Measurements from ENCODE around the gene GRIK3.

GRIK3 gene

GRCh38 chr1:36975642-36976041 is 58.7 kb downstream of the GRIK3 start:
- DNase-seq = no peak

- DNase-seq = no peak
Observed at GRCh38 chr1:36973056-36973455, 61.3 kb downstream of the GRIK3 start.

GRCh38 chr1:36971852-36972618 is 62.3 kb downstream of the GRIK3 start:
- DNase-seq = no peak

DNA sequence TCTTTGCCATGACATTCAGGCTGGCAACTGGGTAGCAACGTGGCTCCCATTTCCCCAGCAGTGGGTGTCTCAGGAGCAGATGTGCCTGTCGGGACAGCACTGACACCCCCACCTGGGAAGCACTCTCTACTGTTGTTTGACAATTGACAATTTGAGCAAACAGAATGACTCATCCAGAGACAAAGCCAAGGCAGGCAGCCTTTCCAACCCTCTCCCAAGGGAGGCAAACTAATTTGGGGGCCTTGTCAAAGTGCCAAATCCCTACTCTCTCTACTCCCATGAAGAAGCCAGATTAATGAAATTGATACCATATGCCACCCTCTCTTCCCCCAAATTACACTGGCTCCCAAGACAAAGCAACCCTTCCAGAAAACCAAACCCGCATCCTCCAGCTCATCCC is 65.6 kb downstream of the GRIK3 start:
- DNase-seq = peak; percentile 53

DNA sequence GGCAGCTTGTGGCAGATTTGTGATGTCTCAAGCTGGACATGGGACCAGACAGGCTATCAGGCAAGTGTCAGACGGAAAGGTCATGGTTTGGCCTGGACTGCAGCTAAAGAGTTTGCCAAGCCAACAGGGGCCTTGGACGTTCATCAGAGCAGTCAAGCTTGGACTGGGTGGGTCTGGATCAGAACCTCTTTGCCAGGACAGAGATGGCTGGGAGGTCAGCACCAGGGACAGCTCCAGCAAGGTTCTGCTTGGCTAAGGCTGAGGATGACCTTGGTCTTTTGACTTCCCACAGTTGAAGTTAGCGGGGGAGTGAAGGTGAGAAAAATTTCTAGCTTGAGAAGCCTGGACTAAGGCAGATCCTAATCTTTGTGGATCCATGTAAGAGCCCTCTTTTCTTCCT is 68.1 kb downstream of the GRIK3 start:
- DNase-seq = no peak

DNA sequence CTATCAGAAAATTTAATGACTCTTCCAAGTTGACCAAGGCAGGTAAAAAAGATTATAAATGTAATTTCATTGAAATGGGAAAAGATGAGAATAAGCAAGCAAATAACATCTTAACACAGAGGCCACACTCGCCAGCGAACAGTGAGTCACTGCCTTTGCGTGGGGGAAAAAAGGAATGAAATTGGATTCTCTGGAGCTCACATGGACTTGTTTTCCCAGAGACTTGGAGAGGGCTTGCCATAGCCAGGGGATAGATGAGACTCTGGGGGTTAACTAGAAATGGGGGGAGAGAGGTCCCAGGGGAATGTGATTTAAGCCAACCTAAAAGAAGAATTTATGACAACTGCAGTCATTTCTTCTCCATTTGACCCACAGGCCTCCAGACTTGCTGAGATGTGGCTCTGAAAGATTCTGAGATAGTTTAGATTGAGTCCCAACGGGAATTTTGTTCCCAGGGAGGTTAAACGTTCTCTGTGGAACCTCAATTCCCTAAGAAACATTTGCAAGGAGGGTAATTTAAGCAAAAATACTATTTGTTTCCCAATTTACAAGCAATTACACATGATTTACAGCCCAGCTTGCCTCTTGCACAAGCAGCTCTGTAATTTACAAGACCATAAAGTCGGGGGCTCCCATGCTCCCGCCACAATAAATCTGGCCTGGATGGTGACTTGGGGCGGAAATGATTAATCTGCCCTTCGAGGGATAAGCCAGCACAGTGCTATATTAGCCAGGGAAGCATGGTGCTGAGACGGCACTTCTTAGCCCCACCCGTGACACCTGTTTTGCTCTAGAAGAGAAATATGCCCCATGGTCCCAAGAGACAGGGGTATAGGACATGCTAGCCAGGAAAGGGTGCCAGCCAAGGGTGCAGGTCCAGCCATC is 68.8 kb downstream of the GRIK3 start:
- DNase-seq = no peak

DNA sequence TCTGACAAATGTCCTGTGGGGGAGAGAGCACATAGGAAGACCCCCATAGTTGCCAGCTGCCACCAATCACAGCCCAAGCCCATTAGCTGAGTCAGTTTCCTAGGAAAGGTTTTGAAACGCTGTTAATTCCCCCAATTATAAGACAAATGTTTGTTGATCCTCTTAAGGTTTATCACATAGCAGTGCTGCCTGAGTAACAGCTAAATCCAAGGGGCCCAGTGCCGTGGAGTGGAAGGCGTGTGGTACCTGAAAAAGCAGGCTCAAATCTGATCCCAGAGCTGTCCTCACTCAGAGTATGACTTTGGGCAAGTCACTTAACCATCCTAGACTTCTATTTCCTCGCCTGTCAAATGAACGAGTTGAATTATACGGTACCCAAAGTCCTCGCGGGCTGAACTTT is 69.5 kb downstream of the GRIK3 start:
- no peak for DNase-seq

DNA sequence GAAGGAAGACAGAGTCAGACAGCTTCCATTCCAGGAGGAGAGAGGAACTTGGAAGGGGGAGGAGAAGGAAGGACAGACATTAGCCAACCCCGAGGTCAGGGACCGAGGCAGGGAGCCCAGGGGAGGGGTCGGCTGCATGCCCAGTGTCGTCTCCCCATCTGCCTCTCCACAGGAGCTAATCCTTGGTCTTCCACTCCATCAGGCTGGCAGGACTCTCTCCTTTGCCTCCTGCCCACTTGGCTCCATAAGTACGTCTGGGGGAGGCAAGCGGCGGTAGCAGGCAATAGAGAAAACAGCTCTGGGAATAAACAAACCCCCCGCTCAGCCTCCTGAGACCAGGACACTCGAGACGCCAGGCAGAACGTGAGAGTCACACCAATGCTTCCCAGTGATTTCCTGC is 71.3 kb downstream of the GRIK3 start:
- no peak for DNase-seq

DNA sequence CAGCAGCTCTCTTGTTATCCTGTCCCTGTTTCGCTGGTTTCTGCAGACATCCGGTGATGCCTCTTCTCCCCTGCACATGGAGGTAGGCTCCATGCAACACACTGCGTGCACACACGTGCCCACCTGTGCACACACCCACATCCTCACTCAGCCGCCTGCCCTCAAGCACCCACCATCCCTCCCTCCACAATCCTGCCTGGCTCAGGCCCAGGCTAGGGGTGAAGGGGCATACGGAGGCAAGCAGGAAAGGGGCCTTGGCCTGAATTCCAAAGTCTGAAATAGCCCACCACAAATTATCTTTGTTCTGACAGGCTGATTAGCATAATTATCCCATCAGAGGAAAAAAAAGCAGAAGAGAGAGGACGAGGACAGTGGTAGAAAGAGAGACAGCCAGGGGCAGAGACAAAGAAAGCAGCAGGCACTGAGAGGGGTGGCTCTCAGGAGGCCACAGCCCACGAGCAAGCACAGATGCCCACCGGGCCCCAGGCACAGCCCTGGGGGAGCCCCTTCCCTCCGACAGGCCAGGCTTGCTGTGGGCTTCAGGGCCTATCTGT is 73.2 kb downstream of the GRIK3 start:
- DNase-seq = no peak

DNA sequence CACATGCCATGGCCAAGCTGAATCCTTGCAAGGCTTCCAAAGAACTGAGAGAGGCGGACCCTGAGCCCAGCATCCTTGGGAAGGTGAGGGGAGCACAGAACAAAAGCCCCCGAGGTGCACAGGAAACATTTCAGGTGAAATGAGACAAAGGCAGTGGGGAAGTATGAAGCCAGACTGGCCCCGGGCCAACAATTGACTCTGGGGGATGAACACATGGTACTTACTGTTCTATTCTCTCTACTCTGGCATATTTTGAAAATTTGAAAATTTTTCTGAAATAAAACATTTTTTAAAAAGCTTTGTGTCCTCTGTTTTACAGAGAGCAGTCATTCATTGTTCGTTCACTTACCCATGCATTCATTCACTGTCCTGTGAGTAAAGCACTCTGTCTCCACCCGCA is 77.7 kb downstream of the GRIK3 start:
- no peak for DNase-seq

DNA sequence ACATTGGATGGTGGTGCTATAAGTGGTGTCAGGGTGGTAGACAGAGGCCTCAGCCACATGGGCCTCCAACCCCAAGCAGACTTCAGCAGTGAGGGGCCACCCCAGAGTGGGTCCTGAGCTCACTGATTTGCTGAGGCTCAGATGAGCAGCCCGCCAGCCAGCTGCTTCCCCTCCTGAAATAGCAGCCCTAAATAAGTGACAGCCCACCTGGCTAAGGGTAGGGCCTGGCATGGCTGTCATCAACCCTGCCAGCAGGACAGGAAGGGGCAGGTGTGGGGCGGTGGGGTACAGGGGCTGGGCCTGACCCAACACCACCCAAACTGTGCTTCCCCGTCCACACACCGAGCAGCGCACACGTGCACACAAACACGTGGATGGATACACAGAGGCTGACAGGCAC is 79.3 kb downstream of the GRIK3 start:
- no peak for DNase-seq

- DNase-seq = no peak
Observed at GRCh38 chr1:36953061-36953460, 81.3 kb downstream of the GRIK3 start.

- DNase-seq = no peak
Observed at GRCh38 chr1:36951761-36952160, 82.6 kb downstream of the GRIK3 start.

DNA sequence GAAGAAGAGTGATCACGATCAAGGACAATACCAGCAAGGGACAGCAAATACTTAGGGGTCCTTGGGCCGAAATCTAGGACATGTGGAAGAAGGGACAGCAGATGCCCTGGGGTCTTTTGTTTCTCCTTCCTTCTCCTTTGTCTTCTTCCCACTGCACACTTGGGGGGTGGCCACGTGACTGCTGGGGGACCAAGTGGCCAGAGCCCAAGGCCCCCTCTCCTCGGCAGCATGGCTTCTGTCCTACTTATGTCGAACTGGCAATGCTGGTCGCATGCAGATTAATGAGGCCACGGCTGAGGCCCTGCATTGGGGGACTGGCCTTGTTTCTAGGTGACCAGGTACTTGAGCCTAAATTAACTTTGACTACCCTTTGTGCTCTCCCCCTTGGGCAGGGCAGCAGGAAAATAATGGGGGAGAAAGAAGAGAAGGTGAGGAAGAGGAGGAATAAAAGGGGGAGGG is 83.0 kb downstream of the GRIK3 start:
- no peak for DNase-seq

DNA sequence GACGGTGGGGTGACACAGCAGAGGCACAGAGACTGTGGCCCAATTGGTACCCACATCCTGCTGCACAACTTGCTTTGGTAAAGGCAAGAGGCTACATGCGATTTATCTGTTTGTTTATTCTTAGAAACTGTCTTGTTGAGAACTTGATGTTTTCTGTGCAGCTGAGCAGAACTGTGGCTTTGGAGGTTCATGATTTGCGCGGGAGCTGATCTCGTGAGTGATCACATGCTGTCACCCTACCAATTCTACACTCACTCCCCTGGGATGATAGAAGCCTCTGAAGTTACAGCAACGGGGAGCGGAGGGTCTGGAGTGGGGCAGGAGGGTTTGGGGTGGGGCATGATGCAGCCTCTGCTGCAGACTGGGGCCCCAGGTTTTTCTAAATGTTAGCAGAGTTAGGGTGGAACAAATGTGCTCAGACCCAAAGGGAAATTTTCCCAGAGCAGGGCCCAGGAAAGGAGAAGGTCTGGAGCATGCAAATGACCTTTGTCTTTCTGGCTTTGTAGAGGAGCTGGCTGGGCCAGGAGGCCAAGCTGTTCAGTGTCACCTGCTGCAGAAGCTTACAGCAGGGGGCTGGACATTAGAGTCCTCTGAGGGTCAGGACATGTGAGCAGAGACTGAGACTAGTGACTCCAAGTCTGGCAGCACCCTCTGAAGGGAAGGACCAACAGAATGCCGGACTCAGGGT is 83.6 kb downstream of the GRIK3 start:
- no peak for DNase-seq

- DNase-seq = no peak
Observed at GRCh38 chr1:36948606-36949005, 85.7 kb downstream of the GRIK3 start.

- no peak for DNase-seq
Observed at GRCh38 chr1:36948147-36948546, 86.2 kb downstream of the GRIK3 start.

- DNase-seq = no peak
Observed at GRCh38 chr1:36947384-36947783, 86.9 kb downstream of the GRIK3 start.

- no peak for DNase-seq
Observed at GRCh38 chr1:36944883-36945282, 89.4 kb downstream of the GRIK3 start.

GRCh38 chr1:36942148-36942547 is 92.2 kb downstream of the GRIK3 start:
- no peak for DNase-seq

- DNase-seq = no peak
Observed at GRCh38 chr1:36941316-36941978, 92.9 kb downstream of the GRIK3 start.

DNA sequence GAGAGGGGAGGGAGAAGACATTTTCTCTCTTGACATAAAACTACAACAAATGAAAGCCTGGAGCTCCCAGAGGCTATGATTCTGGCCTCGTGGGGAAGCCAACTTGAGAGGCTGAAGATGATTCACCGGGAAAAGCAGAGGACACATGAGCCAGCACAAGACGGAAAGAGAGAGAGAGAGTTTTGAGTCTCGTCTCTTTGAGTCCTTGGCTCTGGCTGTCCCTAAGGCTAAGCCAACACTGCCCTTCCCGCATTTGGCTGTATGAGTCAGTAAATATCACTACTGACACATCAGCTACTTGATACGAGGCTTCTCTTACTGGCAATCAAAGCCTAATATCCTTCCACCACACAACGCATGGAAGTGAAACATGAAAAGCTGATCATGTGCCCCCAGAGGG is 95.5 kb downstream of the GRIK3 start:
- DNase-seq = no peak

DNA sequence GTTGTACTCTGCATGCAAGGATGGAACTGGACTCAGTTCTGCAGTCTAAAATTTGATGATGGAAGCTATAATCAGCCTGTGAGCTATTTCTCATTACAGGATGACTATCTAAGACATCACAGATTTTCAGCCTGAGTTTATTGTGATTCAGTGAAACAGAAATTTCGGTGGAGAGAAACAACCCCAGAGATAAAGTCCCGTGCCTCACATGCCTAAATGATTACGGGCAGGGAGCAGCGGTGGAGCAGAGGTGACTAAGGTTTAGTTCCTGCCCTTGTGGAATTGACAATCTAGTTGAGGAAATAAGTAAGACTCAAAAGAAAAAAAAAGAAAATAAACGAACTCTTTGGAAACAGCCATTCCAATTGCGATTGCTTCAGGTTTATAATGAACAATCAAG is 96.9 kb downstream of the GRIK3 start:
- DNase-seq = no peak

Measured in NCI-H1417 treated with DMSO at 0.1 percent for 48 hours (cell line).